ENCODE data around the gene CEACAM5.
"Not testable (repeated sequence)": the region's sequence is repeated elsewhere in the genome, so short reads cannot be mapped to it uniquely, and the experiment has no call there.

The CEACAM5 gene

DNA sequence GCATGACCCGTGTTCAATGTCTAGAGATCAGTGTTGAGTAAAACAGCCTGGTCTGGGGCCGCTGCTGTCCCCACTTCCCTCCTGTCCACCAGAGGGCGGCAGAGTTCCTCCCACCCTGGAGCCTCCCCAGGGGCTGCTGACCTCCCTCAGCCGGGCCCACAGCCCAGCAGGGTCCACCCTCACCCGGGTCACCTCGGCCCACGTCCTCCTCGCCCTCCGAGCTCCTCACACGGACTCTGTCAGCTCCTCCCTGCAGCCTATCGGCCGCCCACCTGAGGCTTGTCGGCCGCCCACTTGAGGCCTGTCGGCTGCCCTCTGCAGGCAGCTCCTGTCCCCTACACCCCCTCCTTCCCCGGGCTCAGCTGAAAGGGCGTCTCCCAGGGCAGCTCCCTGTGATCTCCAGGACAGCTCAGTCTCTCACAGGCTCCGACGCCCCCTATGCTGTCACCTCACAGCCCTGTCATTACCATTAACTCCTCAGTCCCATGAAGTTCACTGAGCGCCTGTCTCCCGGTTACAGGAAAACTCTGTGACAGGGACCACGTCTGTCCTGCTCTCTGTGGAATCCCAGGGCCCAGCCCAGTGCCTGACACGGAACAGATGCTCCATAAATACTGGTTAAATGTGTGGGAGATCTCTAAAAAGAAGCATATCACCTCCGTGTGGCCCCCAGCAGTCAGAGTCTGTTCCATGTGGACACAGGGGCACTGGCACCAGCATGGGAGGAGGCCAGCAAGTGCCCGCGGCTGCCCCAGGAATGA is 1.5 kb upstream of the CEACAM5 start:
- TF ChIP-seq, protein P1, sequence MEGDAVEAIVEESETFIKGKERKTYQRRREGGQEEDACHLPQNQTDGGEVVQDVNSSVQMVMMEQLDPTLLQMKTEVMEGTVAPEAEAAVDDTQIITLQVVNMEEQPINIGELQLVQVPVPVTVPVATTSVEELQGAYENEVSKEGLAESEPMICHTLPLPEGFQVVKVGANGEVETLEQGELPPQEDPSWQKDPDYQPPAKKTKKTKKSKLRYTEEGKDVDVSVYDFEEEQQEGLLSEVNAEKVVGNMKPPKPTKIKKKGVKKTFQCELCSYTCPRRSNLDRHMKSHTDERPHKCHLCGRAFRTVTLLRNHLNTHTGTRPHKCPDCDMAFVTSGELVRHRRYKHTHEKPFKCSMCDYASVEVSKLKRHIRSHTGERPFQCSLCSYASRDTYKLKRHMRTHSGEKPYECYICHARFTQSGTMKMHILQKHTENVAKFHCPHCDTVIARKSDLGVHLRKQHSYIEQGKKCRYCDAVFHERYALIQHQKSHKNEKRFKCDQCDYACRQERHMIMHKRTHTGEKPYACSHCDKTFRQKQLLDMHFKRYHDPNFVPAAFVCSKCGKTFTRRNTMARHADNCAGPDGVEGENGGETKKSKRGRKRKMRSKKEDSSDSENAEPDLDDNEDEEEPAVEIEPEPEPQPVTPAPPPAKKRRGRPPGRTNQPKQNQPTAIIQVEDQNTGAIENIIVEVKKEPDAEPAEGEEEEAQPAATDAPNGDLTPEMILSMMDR (IDR thresholded peaks at IDR 0.05): peak; percentile 21
- Histone ChIP-seq H3K27ac (no peak overlapping the region), H3K4me3 (peak overlapping the region; percentile 50)
- peak; percentile 66 for DNase-seq (ENCODE audit: low spot score)

DNA sequence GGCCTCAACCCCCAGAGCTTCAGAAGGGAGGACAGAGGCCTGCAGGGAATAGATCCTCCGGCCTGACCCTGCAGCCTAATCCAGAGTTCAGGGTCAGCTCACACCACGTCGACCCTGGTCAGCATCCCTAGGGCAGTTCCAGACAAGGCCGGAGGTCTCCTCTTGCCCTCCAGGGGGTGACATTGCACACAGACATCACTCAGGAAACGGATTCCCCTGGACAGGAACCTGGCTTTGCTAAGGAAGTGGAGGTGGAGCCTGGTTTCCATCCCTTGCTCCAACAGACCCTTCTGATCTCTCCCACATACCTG is 969 bp upstream of the CEACAM5 start:
- no peak overlapping the region for H3K27ac ChIP-seq
- H3K4me3 ChIP-seq: no peak overlapping the region
- peak; percentile 22 for DNase-seq (ENCODE audit: low spot score)
- TF ChIP-seq, protein P1 (IDR thresholded peaks at IDR 0.05): no peak

DNA sequence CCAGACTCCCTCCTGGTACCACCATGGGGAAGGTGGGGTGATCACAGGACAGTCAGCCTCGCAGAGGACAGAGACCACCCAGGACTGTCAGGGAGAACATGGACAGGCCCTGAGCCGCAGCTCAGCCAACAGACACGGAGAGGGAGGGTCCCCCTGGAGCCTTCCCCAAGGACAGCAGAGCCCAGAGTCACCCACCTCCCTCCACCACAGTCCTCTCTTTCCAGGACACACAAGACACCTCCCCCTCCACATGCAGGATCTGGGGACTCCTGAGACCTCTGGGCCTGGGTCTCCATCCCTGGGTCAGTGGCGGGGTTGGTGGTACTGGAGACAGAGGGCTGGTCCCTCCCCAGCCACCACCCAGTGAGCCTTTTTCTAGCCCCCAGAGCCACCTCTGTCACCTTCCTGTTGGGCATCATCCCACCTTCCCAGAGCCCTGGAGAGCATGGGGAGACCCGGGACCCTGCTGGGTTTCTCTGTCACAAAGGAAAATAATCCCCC is 505 bp upstream of the CEACAM5 start:
- TF ChIP-seq, protein P1 (IDR thresholded peaks at IDR 0.05): no peak
- no peak overlapping the region for H3K4me3 ChIP-seq
- peak; percentile 38 for DNase-seq (ENCODE audit: low spot score)
- H3K27ac ChIP-seq: no peak overlapping the region

DNA sequence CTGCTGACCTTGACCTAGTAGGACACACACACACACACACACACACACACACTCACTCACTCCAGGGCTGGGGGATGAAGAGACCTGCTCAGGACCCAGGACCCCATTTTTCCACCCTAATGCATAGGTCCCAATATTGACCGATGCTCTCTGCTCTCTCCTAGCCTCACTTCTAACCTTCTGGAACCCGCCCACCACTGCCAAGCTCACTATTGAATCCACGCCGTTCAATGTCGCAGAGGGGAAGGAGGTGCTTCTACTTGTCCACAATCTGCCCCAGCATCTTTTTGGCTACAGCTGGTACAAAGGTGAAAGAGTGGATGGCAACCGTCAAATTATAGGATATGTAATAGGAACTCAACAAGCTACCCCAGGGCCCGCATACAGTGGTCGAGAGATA is 1.1 kb downstream of the CEACAM5 start:
- H3K4me3 ChIP-seq; DNase-seq (ENCODE audit: low spot score); H3K27ac ChIP-seq: not testable (repeated sequence)

DNA sequence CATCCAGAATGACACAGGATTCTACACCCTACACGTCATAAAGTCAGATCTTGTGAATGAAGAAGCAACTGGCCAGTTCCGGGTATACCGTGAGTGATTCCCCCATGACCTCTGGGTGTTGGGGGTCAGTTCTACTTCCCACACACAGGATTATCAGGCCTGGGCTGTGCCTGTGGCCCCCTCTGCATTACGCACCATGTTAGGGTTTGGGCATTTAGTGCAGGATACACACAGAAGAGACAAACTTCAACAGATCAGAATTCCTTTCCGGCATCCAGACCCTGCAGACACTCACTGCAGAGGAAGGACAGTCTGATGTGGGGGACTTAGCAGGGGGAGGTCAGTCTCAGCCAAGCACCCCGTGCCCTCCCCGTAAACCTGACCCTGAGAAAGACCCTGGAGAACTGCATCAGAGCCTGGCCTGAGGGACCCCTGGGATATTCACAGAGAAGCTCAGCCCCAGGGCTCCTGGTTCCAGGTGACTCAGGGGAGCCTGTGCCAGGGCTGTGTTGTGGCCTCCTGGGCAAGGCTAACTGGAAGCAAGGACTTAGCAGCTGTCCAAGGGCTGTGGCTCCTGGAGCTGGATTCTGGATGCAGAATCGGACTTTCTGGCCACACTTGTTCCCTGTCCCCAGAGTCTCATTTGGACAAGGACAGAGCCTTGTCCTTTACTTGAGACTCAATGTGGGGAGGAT is 1.7 kb downstream of the CEACAM5 start:
- TF ChIP-seq, protein P1 (IDR thresholded peaks at IDR 0.05): no peak
- Histone ChIP-seq H3K27ac (no peak overlapping the region), H3K4me3 (no peak overlapping the region)
- peak; percentile 54 for DNase-seq (ENCODE audit: low spot score)

DNA sequence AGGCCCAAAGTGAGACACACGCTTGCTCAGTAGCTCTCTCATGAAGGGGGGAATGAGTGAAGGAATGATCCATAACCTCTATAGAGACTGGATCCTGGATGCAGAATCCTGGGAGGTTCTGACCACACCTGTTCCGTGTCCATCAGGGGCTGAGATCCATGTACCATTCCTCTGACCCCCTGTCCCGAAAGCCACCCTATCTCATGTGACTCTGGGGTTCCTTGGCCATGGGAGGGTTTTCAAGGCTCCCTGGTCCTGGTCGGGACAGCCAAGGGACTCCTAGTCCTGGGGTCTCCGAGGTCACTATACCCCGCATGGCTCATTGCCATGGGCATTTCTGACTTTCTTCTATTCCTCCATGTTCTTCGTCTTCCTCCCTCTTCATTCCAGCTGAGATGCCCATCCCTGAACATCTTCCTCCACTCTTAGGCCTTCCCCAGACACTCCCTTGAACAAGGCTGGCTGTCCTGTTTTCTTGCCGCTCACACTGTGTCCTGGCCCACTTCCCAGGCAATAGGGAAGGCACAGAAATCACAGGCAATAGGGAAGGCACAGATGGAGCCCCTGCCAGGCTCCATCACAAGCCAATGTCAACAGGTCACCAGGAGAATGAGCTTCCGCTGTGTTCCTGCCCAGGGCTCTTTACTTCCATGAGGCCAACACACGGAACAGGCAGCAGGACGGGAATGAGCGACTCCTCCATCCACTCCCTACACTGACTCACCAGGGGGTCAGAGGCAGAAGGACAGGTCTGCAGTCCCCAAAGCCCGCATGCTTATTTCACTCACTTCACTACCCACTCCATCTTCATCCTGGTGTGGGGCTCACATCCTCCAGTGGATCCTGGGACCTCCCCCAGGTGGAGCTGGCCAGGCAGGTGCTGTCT is 3.2 kb downstream of the CEACAM5 start:
- Histone ChIP-seq H3K4me3 (no peak overlapping the region), H3K27ac (no peak overlapping the region)
- TF ChIP-seq, protein P1 (IDR thresholded peaks at IDR 0.05): no peak
- peak; percentile 43 for DNase-seq (ENCODE audit: low spot score)

DNA sequence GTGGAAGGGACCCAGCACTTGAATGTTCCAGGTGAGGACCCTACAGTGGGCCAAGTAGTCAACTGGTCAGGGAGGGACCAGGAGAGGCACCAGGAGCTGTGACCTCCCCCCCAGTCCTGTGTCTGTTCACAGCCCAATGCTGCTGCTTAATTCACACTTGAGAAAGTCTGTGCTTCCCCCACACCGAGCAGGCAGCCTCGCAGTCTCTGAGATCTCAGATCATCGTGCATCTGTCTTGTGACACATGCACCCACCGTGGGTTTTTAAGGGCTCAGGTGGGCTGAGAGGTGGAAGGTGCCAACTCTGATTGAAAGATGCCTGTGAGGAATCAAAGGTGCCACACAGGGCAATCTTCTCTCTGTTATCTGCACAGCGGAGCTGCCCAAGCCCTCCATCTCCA is 6.2 kb downstream of the CEACAM5 start:
- TF ChIP-seq, protein P1 (IDR thresholded peaks at IDR 0.05): no peak

More for the DNA sequence above, 6.2 kb downstream of the CEACAM5 start:
- Histone ChIP-seq H3K4me3 (no peak overlapping the region), H3K27ac (no peak overlapping the region)
- DNase-seq (ENCODE audit: low spot score): peak; percentile 28

Data from coronary artery (tissue), 2 donors.